Motor neuron (in vitro differentiated cells): ENCODE data around the gene SORCS1. TPM values are rescaled to one million over a fixed set of nuclear protein-coding genes. Genes with fewer than 3 reads are reported as not detected.
A peak's percentile ranks its signal among the peaks of the same experiment; 100 is the strongest.
"Not testable (repeated sequence)": the region's sequence is repeated elsewhere in the genome, so short reads cannot be mapped to it uniquely, and the experiment has no call there.

Experiments
- ATAC-seq, 8 experiments: fragments of 200-7000 bp; cut with Tn5 transposase; replicated peaks in 6 of 8; 2 replicates each; pipeline ENCODE4 v1.8.0; 2021; ENCODE audit warnings: mild to moderate bottlenecking in 8 of 8, moderate library complexity in 8 of 8
- H3K27ac ChIP-seq, 2 donors: fragments of 250-450 bp; sonication (Bioruptor Pico); 2 replicates each; pipeline ENCODE4 v1.9.0; 2021; ENCODE audit warnings: antibody characterized with exemption in 2 of 2, mild to moderate bottlenecking in 2 of 2, moderate library complexity in 1 of 2
- H3K4me1 ChIP-seq, 2 donors: fragments of 250-450 bp; sonication (Bioruptor Pico); replicated peaks in 1 of 2; 2 replicates each; pipeline ENCODE4 v1.6.1; 2021; ENCODE audit warnings: antibody characterized with exemption in 2 of 2, mild to moderate bottlenecking in 2 of 2, moderate library complexity in 1 of 2
- H3K4me3 ChIP-seq, 5 donors: fragments of 250-450 bp; sonication (Bioruptor Pico); 2 replicates each; pipeline ENCODE4 v1.9.0; 2021; ENCODE audit warnings: antibody characterized with exemption in 5 of 5, mild to moderate bottlenecking in 5 of 5, moderate library complexity in 4 of 5
- WGBS, 10 experiments: fragments of 450-650 bp; shearing (Covaris generic); methylation state at CpG; one replicate each; pipeline ENCODE4 v1.0.0; 2022; 5-methylcytosine and 5-hydroxymethylcytosine counted together
- in situ Hi-C, 9 experiments: fragments of 400-800 bp; cut with MboI; loops; one replicate each; pipeline ENCODE4 v1.15.0; 2021; ENCODE audit warnings: low sequenced_read_pairs in 9 of 9, low pct_unique_long_range_greater_than_20kb in 2 of 9; ENCODE audit not compliant: unreplicated experiment in 9 of 9
- total RNA-seq, 8 experiments: library from RNA; unstranded; fragments of 300-600 nt; gene quantifications; 2 replicates each; pipeline versions ENCODE4 v1.2.3 to v1.2.4, GENCODE V29; 2022

The SORCS1 gene
- total RNA-seq, 8 experiments from 2014 or later, result 0.27 to 17.0 (median 11.0) TPM

DNA sequence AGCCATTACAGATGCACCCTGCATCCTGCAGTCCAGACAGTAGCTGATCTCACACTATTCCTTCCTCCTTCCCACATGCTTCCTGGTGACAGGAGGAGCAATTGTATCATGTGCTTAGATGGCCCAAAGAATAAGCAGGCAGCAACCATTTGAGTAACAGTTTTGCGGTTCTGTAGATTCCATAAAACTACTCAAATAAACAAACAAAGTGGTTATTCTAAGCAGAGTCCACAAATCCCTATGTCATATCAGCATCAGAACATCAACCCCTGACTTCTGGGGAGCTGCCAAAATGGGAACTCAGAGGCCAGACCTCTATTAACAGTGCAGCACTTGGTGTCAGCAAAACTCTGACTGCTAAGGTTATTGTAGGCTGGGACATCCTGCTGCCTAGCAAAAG, 226.0 kb downstream of the SORCS1 start:
- peak in 1 of 8 experiments; percentile 12 for ATAC-seq

DNA sequence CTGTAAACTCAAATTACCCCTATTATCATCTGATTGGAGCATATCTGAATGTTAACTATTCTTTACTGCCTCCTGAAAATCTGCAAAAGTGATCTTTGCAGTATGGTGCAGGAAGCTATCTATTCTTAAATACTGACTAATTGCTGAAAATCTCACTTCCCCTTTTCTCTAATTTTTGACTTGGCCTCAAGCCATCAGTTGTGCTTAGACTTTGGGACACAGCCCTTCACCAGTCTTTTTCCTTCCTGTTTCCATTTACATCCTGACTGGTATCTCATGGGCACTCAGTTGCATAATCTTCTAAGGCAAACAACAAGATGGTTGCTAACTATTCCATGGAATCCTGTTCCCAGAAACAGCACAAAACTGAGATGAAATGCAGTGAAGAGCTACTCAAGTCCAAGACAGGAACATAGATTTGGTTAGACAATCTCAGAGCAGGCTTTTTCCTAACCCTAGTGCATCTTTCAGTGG, 228.5 kb downstream of the SORCS1 start:
- in situ Hi-C loops, result no loop called here
- no peak overlapping the region for H3K27ac ChIP-seq
- H3K4me1 ChIP-seq, result peaks cover 16 to 32% of the 10 kb centered on the region in 2 donors
- H3K4me3 ChIP-seq, result no peak overlapping the region
- no peak for ATAC-seq

More for the DNA sequence above, 226.0 kb downstream of the SORCS1 start:
- Histone ChIP-seq H3K4me1 (peaks cover 7 to 14% of the 10 kb centered on the region in 2 donors), H3K4me3 (no peak overlapping the region), H3K27ac (no peak overlapping the region)
- in situ Hi-C loops, result no loop called here
- WGBS, 10 experiments, result 17 to 100% (median 100%) methylated on average over 1 of the region's 1 CpG; no CpG with 5 or more reads in 5 of the 10 experiments

DNA sequence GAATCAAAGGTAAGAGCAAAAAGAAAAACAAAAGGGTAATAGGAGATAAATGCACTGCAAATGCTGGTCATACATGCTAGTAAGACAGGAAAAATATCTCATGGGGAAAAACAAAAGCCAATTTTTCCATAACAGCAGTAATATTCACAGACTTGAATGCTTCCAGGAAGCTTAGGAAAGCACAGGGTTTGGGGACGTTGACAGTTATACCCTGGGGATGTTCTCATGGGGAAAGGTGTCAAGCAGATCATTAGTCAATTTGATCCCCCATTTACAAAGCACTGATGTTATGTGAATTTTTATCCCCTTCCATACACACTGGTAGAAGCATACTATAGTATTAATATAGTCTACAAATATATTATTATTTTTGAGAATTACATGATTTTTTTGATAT, 232.7 kb downstream of the SORCS1 start:
- ATAC-seq, result peak in 2 of 8 experiments; percentile 29 to 38
- WGBS, 10 experiments, result 0 to 33% (median 7%) methylated on average over 1 of the region's 1 CpG; no CpG with 5 or more reads in 4 of the 10 experiments
- in situ Hi-C loops, result no loop called here
- H3K4me3 ChIP-seq, result no peak overlapping the region
- peaks cover 9 to 18% of the 10 kb centered on the region in 2 donors for H3K4me1 ChIP-seq
- no peak overlapping the region for H3K27ac ChIP-seq

DNA sequence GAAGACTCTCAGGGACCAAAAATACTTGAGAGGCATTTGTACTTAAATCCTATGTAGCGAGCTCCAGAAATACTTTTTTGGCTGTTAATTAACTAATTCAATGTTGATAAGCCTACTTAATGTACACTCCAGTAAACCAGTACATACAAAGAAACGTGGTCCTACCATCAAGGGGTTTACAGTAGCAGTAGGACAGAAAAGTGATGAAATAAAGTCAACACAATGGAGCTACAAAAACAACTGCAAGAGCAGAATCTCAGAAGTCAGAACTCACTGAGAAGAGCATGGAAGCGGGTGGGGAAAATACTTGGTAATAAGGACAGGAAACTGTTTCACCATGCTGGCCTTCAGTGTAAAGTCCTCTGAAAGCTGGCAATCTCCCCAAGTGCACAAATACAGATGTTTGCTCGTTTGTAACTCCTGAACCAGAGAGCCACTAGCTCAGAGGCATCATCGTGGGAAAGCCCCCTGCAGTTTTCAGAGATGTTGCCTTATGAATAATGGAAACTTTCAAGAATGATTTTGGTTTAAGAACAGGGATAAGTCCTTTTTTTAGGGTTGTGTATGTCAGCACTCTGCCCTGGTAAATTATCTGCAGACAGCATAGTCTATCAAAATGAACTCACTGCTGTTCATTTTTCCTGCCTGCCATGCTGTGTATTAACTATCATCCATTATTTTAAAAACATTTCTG, 233.2 kb downstream of the SORCS1 start:
- WGBS, 10 experiments, result 0 to 83% (median 61%) methylated on average over 1 to 5 of the region's 5 CpGs; no CpG with 5 or more reads in 2 of the 10 experiments
- Histone ChIP-seq H3K27ac (no peak overlapping the region), H3K4me1 (peaks cover 9 to 18% of the 10 kb centered on the region in 2 donors), H3K4me3 (no peak overlapping the region)
- peak in 2 of 8 experiments; percentile 16 to 24 for ATAC-seq
- in situ Hi-C loops, result no loop called here

DNA sequence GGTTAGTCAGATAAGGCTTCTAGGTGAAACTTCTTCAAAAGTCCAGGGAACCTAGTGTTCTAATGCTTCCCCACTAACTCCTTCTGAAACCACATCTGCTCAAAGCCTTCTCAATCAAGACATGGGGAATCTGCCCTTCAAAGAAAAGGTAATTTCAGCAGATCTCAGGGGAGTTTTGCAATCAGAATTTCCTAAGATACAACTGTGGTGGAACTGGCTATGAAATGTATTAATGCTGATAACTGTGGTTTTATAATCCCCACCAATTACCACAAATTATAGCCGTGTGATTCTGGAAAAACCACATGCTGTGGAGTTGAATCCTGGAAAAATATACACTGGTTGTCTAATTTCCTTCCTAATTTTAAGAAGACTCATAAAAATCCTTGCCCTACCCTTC, 233.8 kb downstream of the SORCS1 start:
- 0 to 100% (median 80%) methylated on average over 1 of the region's 1 CpG; no CpG with 5 or more reads in 3 of the 10 experiments for WGBS, 10 experiments
- Histone ChIP-seq H3K27ac (no peak overlapping the region), H3K4me3 (no peak overlapping the region), H3K4me1 (peaks cover 9 to 18% of the 10 kb centered on the region in 2 donors)
- in situ Hi-C loops, result no loop called here
- no peak for ATAC-seq

DNA sequence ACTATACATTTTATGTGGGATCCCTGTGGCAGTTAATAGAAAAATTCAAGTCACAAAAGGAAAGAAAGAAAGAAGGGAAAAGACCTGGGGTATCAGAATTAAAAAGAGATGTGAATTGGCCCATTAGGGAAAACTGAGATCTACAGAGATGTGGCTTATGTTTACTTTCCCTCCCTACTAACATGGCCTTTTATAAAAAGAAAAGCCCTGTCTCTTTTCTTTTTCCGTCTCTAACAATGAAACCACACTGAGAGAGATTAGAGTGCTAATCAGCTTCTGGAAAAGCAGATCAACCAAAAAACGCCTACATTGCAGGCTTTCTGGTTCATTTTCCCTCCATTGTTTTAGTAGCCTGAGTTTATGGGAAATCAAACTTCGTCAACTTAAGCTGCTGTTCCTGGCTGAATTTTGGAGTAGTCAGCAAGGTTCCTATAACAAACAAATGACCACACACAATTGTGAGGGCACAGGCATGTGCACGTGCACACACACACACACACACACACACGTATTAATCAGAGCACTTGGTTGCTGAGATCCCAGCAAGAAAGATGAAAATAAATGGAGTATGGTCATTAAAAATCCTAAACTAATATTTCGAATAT, 235.1 kb downstream of the SORCS1 start:
- ATAC-seq, result no peak
- in situ Hi-C loops, result no loop called here
- Histone ChIP-seq H3K4me3 (no peak overlapping the region), H3K4me1 (peaks cover 9 to 18% of the 10 kb centered on the region in 2 donors), H3K27ac (no peak overlapping the region)
- 10 to 83% (median 51%) methylated on average over 1 to 4 of the region's 6 CpGs for WGBS, 10 experiments

DNA sequence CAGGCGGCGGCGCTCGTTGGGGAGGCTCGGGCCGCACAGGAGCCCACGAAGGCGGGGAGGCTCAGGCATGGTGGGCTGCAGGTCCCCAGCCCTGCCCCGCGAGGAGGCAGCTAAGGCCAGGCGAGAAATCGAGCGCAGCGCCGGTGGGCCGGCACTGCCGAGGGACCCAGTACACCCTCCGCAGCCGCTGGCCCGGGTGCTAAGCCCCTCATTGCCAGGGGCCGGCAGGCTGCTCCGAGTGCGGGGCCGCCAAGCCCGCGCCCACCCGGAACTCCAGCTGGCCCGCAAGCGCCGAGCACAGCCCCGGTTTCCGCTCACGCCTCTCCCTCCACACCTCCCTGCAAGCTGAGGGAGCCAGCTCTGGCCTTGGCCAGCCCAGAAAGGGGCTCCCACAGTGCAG, 236.4 kb downstream of the SORCS1 start:
- in situ Hi-C loops, H3K27ac ChIP-seq, H3K4me3 ChIP-seq, ATAC-seq: not testable (repeated sequence)
- H3K4me1 ChIP-seq, result peaks cover 9 to 18% of the 10 kb centered on the region in 2 donors
- WGBS, 10 experiments, result 100% methylated on average over 10 of the region's 33 CpGs; no CpG with 5 or more reads in 9 of the 10 experiments

DNA sequence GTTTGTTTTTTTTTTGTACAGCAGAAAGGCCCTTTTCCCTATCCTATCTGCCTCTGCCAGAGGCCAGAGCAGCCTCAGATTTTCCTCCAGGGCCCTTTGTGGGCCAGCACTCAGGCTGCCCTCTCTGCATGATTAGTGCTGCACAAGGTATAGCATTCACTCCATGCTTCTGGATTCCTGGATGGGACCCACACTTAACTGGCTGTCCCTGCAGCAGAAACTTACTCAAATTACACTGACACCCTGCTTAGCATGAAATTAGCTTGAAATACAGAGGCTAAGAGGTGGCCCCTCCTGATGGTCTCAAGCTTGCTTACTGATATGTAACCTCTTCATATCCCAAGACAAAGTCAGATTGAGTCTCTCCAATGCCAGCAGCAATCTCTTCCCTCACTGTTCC, 239.3 kb downstream of the SORCS1 start:
- in situ Hi-C loops, result no loop called here
- no peaks in the 10 kb centered on the region for H3K4me1 ChIP-seq
- no peak overlapping the region for H3K4me3 ChIP-seq
- no peak overlapping the region for H3K27ac ChIP-seq
- ATAC-seq, result no peak

DNA sequence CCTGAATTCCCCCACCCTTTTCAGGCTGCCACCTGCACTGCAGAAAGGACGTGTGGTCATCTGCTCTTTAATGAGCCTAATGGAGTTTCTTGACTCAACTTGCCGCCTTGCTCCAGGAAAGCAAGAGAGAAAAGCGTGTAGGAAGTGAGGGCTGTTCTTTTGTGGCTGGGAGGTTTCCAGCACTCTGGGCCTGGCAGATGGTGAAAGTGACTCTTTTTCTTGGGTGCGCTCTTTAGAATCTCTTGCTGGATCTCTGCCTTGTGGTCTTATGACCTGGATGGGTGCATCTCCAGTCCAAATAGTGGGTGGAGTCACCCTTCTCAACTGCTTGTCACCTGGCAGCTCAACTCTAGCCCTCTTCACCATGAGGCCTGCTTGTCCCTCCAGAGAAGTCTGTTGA, 244.0 kb downstream of the SORCS1 start:
- no peak for ATAC-seq
- WGBS, 10 experiments, result 60 to 100% (median 80%) methylated on average over 1 to 3 of the region's 4 CpGs; no CpG with 5 or more reads in 5 of the 10 experiments
- Histone ChIP-seq H3K4me1 (no peaks in the 10 kb centered on the region), H3K4me3 (no peak overlapping the region), H3K27ac (no peak overlapping the region)
- in situ Hi-C loops, result no loop called here

DNA sequence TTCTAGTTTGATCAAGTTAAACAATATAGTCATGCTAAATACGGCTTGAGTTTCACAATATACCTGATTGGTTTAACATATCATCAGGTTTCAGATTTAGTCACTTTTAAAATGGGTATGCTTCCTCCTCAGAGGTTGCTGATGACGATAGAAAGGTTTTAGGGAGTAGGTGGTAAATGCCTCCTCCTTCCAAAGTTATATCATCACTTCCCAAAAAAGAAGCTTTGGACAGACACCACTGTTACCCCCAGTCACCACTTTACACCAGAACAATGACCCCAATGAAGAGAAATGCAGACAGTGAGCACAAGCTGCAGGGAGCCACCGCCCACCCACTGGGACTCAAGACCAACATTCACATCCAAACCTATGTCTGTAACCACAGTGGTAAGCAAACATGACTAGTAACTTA, 244.6 kb downstream of the SORCS1 start:
- Histone ChIP-seq H3K27ac (no peak overlapping the region), H3K4me1 (no peaks in the 10 kb centered on the region), H3K4me3 (no peak overlapping the region)
- in situ Hi-C loops, result no loop called here
- no peak for ATAC-seq
- 0 to 100% (median 84%) methylated on average over 1 to 2 of the region's 3 CpGs; no CpG with 5 or more reads in 2 of the 10 experiments for WGBS, 10 experiments

DNA sequence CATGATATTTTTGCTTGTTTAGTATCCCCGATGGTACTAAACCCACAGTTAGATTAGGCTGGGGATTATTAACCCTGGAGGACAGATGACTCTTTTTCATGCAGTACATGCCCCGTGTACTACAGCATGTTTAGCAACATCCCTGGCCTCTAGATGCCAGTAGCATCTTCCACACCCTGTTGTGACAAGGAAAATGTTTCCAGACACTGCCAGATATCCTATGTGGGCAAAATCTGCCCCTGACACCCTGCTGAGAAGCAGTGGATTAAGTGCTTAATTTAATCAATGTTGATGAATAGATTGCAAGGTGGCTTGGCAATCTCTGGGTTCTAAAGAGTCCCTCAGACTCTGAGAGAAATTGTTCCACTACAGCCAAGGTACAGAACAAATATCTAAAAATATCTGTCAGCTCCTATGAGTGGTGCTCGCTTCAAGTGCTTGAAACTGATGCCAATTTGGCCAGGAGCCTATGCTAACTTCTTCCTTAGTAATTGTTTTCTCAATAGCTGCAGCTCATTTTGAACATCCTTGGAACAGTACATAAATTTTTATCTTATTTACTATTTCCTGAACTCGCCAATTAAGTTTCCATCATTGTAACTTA, 247.0 kb downstream of the SORCS1 start:
- in situ Hi-C loops, result no loop called here
- Histone ChIP-seq H3K27ac (no peak overlapping the region), H3K4me3 (no peak overlapping the region), H3K4me1 (peaks cover 9 to 16% of the 10 kb centered on the region in 2 donors)
- WGBS, 10 experiments, result 0 to 100% (median 79%) methylated on average over 1 to 4 of the region's 4 CpGs
- ATAC-seq, result peak in 1 of 8 experiments; percentile 33

DNA sequence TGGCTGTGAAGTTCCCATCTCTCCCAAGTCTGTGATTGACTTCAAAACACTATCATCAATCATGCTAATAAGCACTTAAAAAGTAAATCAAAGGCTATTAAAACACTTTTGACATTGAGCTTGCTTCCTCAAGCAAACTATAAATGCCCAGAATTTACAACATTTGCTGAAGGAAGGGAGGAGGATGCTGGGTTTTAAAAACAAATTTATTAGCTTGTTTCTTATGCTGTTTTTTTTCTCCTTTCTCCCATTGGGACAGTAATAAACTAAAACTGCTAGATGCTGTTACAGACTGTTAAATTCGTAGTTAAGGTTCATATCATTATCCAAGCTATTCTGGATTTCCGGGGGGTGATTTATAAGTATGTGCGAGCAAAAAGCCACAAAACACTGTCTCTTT, 250.5 kb downstream of the SORCS1 start:
- WGBS, 10 experiments, result 9 to 100% (median 79%) methylated on average over 1 to 3 of the region's 3 CpGs; no CpG with 5 or more reads in 2 of the 10 experiments
- ATAC-seq, result no peak
- Histone ChIP-seq H3K4me1 (peaks cover 17 to 33% of the 10 kb centered on the region in 2 donors), H3K4me3 (no peak overlapping the region), H3K27ac (no peak overlapping the region)
- in situ Hi-C loops, result no loop called here

DNA sequence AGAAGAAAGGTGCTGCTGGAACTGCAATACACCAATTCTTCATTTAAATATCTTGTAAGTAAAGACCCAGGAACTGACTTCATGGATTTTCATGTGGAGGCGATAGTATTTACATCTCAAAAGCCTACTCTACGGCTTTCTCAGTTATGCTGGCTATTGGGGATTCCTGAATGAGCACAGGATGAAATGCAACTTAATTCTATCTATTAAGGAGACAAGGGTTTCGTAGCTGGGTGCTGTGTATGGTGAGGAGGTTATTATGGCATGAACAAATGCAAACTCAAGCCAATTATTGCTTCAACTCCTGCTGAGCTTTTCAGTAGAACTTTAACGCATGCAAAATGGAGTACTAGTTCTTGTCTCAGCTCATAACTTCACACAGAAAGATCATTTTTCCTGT, 251.2 kb downstream of the SORCS1 start:
- peaks cover 20 to 36% of the 10 kb centered on the region in 2 donors for H3K4me1 ChIP-seq
- ATAC-seq, result peak in 3 of 8 experiments; percentile 39 to 67 (median 40)
- H3K4me3 ChIP-seq, result no peak overlapping the region
- in situ Hi-C loops, result no loop called here
- WGBS, 10 experiments, result 0 to 100% (median 25%) methylated on average over 1 to 4 of the region's 4 CpGs
- H3K27ac ChIP-seq, result no peak overlapping the region
